HG03045 (cell line): ENCODE results near the gene PITPNC1.
"Not testable (repeated sequence)": the region's sequence is repeated elsewhere in the genome, so short reads cannot be mapped to it uniquely, and the experiment has no call there.

Source experiments
- ATAC-seq: cut with Tn5 transposase; IDR thresholded peaks from one replicate; pipeline ENCODE4 v1.9.1; 2021; ENCODE audit warnings: mild to moderate bottlenecking, moderate library complexity; ENCODE audit not compliant: unreplicated experiment

The PITPNC1 gene

DNA sequence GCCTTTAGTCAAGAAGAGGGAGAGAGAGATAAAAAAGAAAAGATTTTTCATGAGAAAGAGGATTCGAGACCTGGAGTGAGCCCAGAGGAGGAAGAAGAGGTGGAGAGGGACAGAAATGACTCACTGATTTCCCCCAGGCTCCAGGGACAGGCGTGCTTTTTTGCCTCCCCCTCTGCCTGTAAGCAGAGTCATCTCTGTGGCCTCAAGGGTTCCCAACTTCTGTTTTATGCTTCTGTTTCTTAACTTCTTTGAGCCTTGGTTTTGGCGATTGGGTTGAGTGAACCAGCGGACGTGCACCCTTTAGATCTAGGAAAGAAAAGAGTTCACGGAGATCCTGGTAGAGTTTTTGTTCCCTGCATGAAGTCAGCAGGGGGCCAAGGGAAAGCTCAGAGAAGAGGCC lies 192.8 kb downstream of the PITPNC1 start:
- no peak for ATAC-seq

DNA sequence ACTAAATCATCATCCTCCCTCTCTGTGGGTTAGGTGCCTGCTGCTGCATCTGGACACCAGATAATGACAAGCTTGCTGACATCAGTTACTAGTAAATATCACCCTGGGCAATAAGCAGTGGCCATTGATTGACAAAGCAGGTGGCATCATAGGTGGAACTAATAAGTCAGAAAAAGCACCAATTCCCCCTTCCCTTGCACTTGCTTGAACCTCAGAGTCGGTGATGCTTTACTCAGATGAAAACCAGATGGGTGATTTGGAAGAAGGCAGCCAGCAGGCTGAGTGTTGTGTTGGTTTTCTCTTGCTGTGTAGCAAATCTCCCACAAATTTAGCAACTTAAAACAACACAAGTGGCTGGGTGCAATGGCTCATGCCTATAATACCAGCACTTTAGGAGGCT lies 193.7 kb downstream of the PITPNC1 start:
- no peak for ATAC-seq

DNA sequence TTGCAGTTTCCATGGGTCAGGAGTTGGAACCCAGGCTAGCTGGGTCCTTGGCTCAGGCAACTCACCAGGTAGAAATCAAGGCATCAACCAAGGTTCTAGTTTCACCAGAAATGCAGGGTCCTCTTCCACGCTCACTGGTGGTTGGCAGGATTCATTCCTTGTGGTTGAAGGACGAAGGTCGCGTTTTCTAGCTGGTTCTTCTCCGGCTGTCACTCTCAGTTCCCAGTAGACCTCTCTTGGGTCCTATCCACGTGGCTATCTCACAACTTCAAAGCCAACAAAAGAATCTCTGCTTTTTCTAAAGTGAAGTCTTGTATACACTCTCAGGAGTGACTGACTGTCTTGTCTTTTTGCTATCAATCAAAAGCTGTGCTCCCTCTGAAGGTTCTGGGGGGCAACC lies 194.4 kb downstream of the PITPNC1 start:
- no peak for ATAC-seq

DNA sequence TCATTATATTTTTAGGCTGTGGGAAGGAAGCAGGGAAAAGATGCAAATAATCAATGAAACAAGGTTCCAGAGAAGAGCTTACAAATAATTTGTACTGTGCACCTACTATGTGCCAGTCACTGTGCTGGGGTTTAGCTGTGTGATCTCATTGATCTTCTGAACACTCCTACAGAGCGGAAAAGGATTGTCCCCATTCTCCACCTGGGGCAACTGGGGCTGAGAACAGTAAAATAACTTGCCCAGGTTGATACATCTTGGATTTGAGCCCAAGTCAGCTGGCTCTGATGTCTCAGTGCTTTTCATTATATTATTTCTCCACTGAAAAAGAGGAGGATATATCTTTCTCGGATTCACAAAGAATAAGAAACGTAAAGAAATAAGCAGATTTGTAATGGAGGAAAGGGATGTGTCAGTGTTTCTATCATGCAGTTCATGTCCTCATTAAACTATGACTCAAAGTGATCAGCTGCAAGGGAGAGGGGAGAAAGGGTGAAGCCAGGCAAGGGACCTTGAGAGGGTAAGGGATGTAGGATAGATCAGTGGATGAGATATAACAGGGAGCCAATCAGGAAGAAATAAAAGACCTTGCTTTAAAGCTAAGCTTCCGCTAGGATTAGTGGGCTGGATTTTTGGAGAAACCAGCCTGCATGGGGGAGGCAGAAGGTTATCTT lies 197.0 kb downstream of the PITPNC1 start:
- ATAC-seq = no peak

DNA sequence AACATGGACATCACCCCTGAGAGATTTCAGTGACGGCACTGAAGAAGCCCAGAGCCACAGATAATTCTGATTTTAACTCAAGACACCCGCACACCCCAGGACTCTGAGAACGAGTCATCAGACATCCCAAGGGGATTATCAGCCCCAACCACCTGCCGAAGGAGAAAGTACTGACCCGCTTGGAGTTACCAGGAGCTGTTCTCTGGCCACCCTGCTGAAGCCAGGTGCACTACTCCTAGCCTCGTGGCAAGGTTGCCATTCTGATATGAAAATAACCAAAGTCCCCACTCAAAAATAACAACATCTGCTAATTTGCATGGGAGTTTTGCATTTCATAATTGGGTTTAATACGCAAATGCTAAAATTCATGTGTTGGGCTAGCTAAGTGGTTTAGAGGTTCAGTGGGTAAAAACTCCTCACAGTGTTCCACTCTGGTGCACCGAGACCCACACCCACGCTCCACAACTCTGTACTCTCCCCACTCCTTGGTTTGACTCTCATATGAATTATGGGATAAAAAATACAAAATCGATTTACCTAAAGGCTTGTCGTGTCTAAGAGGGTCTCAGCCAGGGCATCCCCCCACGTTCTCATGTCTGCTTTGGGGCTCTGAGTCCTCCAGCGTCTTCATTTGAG lies 197.7 kb downstream of the PITPNC1 start:
- no peak for ATAC-seq

DNA sequence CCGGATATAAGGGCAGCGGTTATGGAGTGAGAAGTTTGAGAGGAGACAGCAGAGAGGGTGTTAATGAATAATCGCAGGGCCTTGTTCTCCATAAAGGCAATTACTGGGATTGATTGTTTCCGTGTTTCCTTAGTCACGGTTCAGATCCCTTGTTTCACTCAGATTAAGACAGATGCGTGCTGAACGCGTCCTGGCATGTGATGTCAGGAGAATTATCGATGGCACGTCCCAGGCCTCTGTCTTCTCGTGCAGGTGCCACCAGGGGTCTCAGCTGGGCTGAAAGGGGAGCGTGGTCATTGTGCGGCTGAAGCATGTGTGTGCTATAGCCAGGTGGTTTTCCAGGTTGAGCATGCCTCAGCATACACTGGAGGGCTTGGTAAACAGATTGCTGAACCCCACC lies 198.2 kb downstream of the PITPNC1 start:
- peak; percentile 32 for ATAC-seq

DNA sequence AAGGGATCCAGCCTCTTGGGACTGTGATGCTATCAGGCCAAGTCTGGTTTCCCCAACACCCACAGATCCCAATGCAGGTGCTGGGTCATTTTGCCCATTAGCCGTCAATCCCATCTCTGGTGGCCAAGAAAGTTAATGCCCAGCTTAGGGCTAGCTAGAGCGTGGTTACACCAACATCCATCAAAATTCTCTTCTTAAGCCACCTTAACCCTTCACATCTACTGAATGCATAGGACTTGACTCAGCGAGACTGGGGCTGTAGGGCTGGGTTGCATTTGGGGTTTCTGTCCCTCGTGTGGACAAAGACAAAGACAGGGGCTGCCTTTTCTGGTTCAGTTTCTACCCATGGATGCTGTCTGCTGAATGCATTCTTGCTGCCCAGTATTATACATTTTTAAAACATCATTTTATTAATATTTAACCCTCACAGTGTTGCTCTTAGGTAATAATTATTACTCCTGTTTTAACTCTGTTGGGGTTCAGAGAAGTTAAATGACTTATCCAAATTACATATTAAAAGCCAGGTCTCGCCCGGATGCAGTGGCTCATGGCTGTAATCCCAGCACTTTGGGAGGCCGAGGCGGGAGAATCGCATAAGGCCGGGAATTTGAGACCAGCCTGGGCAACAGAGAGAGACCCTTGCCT lies 199.5 kb downstream of the PITPNC1 start:
- ATAC-seq = no peak

DNA sequence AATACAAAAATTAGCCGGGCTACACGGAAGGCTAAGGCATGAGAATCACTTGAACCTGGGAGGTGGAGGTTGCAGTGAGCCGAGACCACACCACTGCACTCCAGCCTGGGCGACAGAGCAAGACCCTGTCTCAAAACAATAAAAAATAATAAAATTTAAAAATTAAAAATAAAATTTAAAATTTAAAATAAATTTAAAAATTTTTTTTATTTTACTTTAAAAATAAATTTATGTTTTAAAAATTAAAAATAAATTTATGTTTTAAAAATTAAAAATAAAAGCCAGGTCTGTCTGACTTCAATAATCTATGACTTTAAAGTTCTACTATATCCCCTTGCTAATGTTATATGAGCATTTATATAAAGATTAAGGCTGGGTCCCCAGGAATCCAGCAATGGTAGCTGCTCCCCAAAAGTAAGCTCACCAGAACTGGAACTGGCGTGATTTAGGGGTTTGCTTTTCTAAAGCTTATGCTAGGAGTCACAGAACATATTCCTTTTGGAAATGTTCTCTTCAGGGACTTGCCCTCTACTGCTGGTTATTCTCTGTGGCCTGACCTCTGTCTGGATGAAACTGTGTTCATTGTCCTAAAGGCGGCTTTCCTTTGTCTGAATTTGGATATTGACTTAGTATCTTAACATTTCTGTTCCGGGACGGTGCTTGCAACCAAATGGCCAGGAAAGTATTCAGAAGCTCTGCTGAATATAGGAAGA lies 200.5 kb downstream of the PITPNC1 start:
- no peak for ATAC-seq

DNA sequence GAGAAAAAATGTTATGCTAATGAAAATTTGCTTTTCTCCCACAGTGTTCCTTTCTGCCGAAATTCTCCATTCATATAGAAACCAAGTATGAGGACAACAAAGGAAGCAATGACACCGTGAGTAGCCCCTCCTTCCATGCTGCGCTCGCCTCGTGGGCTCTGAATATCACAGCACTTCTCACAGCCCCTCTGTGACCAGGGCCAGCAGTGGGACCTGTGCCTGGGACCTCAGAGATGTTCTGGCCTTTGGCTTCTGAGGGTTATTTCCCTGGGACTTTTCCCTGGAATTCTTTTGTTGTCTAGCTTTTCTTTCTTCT lies 201.0 kb downstream of the PITPNC1 start:
- peak; percentile 38 for ATAC-seq

DNA sequence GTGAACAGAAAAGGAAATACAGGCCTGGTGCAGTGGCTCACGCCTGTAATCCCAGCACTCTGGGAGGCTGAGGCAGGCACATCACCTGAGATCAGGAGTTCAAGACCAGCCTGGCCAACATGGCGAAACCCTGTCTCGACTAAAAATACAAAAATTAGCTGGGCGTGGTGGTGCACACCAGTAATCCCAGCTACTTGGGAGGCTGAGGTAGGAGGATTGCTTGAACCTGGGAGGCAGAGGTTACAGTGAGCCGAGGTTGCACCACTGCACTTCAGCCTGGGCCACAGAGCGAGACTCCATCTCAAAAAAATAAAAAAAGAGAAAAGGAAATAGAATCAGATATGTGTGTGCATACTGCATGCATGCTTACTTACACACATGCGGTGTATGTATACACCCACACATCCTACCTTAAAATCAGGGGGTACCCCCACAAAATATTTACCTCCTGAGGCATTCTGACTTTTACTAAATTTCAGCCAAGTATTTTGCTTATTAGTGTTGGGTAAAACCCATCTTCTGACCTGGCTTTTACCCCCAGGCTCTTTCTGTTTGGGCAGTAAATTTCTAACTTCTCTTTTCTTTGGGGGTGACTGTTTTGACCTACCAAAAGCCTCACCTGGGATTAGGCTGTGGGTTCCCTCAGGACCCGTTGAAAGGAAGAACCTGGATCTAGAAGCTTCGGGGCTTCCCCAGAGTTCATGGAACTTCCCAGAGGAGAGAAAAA lies 201.8 kb downstream of the PITPNC1 start:
- not testable (repeated sequence) for ATAC-seq

DNA sequence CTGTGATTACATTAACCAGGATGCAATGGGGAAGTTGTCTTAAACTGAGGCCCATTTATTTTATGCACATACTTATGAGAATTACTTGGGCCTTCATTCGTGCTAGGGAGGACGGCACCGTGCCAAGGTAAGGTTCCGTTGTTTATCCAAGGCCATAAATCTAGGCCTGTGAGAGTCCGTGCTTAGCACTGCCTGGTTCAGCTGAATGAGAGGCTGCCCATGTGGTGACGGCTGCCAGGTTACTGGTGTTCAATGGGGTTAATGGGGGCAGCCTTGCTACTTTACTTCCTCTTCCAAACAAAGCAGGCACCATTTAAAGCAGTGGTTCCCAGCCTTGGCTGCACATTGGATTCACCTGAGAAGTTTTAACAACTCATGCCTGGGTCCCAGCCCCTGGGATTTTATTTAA lies 205.6 kb downstream of the PITPNC1 start:
- no peak for ATAC-seq

DNA sequence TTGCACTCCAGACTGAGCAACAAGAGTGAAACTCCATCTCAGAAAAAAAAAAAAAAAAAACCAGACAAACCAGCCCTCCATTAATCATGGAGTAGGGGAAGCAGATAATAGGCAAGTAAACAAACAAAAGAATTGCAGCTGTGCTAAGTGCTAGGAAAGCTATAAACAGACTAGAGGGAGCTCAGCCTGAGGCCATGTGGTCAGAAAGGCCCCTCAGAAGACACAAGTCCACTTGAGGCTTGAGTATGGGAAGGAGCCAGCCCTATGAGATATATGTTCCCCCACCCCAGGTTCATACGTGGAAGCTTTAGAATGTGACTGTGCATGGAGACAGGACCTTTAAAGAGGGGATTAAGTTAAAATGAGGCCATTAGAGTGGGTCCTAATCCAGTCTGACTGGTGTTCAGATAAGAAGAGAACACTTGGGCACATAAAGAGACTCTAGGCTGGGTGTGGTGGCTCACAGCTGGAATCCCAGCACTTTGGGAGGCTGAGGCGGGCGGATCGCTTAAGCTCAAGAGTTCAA lies 208.1 kb downstream of the PITPNC1 start:
- no peak for ATAC-seq

DNA sequence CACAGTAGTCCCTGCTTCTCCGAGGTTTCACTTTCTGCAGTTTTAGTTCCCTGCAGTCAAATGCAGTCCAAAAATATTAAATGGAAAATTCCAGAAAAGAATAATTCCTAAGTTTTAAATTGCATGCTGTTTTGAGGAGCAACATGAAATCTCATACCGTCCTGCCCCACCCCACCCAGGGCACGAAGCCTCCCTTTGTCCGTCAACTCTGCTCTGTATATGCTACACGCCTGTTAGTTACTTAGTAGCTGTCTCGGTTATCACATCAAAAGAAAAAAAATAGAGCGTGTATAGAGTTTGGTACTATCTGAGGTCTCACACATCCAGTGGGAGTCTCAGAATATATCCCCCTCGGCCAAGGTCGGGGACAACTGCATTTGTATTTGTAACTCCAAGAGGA lies 211.2 kb downstream of the PITPNC1 start:
- ATAC-seq = no peak

DNA sequence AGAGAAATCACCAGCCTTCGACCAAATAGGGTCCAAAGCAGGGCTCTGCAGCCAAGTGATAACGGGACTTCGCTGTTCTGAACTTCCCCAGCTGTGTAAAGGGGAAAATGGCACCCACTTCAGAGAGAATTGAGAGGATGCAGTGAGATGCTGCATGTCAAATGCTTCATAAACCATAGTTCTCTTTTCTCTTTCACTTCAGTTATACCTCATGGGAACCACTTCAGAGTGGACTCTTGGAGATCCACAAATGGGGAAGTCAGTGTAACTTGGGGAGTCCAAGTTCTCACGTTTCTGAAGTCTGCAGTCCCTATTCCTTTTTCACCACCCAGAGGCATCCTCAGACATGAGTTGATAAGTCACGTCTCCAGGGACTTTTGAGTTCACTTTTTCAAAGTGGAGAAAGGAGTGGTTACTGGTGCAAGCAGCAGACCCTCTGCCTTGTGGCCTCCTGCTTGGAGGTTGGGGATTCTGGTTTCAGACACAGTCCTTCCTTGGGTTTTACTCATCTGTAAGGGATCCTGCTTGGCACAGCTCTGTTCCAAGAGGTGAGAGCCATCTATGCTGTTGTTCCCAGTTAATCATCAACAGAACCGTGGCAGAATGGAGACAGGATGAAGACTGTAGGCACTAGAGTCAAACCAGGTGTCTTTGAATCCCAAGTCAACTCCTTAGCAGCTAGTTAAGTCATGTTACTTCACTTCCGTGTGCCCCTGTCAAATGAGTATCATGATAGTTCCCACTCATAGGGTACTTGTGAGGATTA lies 217.2 kb downstream of the PITPNC1 start:
- ATAC-seq = no peak

DNA sequence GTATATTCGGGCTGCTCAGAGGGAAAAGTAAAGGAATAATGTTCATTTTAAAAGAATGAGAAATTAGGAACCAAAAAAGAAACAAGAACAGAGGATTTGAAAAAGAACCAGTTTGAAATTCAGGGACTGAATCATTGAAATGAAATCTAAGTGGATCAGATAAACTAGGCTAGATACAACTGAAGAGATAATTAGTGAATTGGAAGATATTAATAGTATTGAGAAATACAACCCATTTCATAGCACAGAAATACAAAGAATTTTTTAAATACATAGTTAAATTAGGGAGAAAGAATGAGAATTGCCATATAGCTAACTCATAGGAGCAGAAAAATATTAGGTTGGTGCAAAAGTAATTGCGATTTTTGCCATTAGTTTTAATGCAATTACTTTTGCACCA lies 223.3 kb downstream of the PITPNC1 start:
- ATAC-seq = no peak

DNA sequence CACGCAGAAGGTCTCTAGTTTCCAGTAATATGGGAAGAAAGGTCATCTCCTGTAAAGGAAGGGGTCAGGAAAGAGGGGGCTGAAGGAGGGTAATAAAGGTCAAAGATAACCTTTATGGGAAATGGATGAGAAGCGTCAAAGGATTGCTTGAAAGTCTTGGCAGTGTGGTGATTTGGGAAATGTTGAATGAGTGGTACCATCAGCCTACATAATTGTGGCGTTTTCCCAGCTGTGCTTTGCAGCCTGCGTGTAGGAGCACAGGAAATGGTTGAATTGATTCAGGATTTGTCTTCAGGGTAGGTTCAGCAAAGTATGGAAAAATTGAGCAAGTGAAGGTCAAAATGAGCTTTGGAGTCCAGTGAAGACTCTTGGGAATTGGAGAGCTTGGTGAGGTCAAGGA lies 224.8 kb downstream of the PITPNC1 start:
- ATAC-seq = no peak

DNA sequence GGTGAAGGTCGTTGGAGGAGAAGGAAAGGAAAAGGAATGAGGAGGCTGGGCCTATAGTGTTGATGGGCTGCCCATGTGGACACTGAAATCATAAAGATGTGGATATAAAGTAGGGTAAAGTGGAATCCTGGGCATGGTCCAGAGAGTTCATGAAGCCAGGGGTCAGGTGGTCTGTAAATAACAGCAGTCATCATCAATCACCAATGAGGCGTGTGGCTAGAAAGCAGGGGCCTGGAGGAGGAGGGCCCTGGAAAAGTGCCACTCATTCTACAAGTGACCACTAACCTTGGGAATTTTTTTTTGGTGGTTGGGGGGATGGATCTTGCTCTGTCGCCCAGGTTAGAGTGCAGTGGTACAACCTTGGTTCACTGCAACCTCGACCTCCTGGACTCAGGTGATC lies 225.4 kb downstream of the PITPNC1 start:
- ATAC-seq = no peak

DNA sequence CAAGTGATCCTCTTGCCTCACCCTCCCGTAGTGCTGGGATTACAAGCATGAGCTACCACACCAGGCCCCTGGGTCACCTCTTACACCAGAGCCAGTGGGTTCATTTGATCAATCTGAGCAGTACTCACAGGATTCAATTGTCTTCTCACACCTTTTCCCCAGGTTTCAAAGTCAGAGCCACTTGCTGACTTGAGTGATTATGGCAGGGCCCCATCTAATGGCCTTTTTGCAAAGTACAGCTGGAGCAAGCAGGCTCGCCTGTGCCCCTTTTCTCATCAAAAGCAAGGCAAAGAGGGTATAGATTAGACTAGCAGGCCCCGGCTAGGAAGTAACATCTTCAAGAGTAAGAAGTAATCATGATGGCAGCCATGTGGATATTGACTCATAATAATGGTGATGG lies 225.9 kb downstream of the PITPNC1 start:
- no peak for ATAC-seq

DNA sequence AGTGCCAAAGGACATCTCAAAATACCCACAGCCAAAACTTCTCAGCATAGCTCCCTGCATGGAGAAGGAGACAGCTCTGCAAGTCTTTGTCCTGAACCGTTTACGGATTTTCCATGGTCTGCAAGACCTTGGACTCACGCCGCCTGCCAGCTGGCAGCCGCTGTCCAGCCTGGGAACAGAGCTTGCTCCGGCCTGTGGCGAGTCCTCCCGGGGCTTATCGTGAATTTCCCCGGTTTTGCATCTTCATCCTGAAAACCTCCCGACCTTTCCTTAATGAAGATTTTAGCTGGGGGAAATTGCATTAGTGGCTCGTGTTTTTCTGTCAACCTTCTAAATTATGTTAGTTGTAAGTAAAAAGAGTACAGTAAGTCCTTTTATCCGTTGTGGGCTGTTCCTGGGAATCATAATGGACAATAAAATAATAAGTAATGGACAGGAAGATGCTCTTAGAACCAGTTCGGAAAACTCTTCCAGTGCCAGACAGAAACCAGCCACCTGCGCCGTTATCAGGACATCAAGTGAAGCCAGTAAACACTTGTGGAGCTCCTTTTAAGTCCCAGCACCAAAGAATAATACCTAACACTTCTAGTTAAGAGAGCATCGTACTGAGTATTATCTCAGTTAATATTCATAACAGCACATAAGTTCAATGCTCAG lies 228.3 kb downstream of the PITPNC1 start:
- ATAC-seq = no peak

DNA sequence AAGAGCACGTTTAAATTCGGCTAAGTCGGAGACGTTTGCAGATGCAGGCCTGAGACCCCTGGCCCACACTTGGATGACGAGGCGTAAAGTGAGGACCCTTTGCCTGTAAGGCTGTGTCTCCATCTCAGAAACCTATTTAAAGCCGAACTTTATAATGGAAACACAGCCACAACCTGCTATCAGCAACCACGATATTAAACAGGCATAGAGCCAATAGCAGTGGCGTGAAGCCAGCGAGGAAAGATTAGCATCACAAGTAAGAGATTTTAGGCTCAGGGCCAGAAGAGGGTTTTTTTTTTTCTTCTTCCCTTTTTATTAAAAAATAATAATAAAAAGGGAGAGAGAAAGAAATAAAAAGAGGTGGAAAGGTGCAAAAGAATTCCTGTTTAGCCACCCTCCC lies 229.4 kb downstream of the PITPNC1 start:
- no peak for ATAC-seq
